GM21737 (cell line): ENCODE data around the gene XRCC1.
A peak's percentile ranks its signal among the peaks of the same experiment; 100 is the strongest.
"Not testable (repeated sequence)": the region's sequence is repeated elsewhere in the genome, so short reads cannot be mapped to it uniquely, and the experiment has no call there.

Source experiments
- ATAC-seq: cut with Tn5 transposase; IDR thresholded peaks from one replicate; pipeline ENCODE4 v1.9.1; 2021; ENCODE audit warnings: mild to moderate bottlenecking, moderate library complexity; ENCODE audit not compliant: unreplicated experiment

The XRCC1 gene

GRCh38 chr19:43605875-43606568, 30.7 kb upstream of the XRCC1 start:
- ATAC-seq, result no peak

- not testable (repeated sequence) for ATAC-seq
Observed at GRCh38 chr19:43600326-43600725, 25.0 kb upstream of the XRCC1 start.

GRCh38 chr19:43599635-43600295, 24.4 kb upstream of the XRCC1 start:
- no peak for ATAC-seq

- no peak for ATAC-seq
Observed at GRCh38 chr19:43598445-43599240, 23.3 kb upstream of the XRCC1 start.

GRCh38 chr19:43597876-43598275, 22.5 kb upstream of the XRCC1 start:
- no peak for ATAC-seq

- no peak for ATAC-seq
Observed at GRCh38 chr19:43596842-43597461, 21.6 kb upstream of the XRCC1 start.

- ATAC-seq, result peak; percentile 67
Observed at GRCh38 chr19:43595999-43596841, 20.9 kb upstream of the XRCC1 start, which contains the start of the genes IRGQ and ZNF576. Gene IRGQ (minus strand): TSS chr19:43596134. CDS start chr19:43595338, 796 bp downstream. Gene ZNF576 (plus strand): TSS chr19:43596595. CDS start chr19:43597109, 514 bp downstream.

GRCh38 chr19:43595605-43595998, 20.3 kb upstream of the XRCC1 start:
- ATAC-seq, result no peak

- no peak for ATAC-seq
Observed at GRCh38 chr19:43594710-43595604, 19.6 kb upstream of the XRCC1 start.

- ATAC-seq, result no peak
Observed at GRCh38 chr19:43594081-43594697, 18.9 kb upstream of the XRCC1 start.

GRCh38 chr19:43592800-43593350, 17.5 kb upstream of the XRCC1 start:
- ATAC-seq, result no peak

GRCh38 chr19:43591904-43592772, 16.8 kb upstream of the XRCC1 start:
- ATAC-seq, result no peak

- no peak for ATAC-seq
Observed at GRCh38 chr19:43589678-43590077, 14.4 kb upstream of the XRCC1 start.

GRCh38 chr19:43589277-43589676, 13.9 kb upstream of the XRCC1 start:
- no peak for ATAC-seq

GRCh38 chr19:43587029-43587428, 11.7 kb upstream of the XRCC1 start:
- not testable (repeated sequence) for ATAC-seq

- no peak for ATAC-seq
Observed at GRCh38 chr19:43586346-43586745, 11.0 kb upstream of the XRCC1 start.

- peak; percentile 41 for ATAC-seq
Observed at GRCh38 chr19:43584484-43584883, 9.2 kb upstream of the XRCC1 start.
